GM21723 (cell line): ENCODE results near the gene FREM2.

ENCODE experiments used
- ATAC-seq: cut with Tn5 transposase; IDR thresholded peaks from one replicate; pipeline ENCODE4 v1.9.1; 2021; ENCODE audit warnings: mild to moderate bottlenecking, moderate library complexity; ENCODE audit not compliant: unreplicated experiment

Gene FREM2

DNA sequence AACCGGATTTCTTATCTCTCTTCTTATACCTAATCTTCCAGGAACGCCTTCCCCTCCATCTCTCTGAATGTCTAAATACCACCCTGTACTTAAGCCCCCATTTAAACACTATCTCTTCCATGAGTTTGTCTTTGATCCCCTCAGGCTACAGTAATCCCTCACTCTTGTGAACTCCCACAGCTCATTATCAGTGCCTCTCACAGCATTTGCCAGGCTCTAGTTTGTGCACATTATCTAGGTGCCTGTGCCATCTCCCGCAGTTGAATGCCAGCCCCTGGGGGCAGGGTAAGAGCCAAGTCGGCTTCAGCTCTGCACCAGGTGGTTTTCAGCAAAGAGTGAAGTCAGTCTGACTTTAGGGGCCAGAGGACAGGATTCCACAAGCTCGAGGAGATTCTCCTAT, 71.4 kb downstream of the FREM2 start:
- ATAC-seq = no peak

DNA sequence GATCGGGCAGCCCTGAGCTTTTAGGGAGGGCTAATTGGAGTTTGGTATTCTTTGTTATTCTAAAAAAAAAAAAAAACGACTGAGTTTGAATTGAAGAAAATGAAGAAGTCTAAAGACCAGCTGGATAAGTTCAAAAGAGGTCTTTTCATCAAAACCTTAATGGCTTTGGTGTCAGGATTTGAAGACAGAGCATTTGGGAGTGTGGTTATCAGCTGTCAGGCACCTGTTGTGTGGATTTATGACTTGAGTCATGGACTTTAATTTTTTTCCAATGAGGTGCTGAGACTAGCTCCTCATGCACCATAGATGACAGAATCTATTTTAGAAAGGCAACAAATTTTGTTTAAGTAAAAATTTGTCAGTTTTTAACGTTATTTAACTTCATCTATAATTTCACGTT, 72.5 kb downstream of the FREM2 start:
- ATAC-seq = no peak

DNA sequence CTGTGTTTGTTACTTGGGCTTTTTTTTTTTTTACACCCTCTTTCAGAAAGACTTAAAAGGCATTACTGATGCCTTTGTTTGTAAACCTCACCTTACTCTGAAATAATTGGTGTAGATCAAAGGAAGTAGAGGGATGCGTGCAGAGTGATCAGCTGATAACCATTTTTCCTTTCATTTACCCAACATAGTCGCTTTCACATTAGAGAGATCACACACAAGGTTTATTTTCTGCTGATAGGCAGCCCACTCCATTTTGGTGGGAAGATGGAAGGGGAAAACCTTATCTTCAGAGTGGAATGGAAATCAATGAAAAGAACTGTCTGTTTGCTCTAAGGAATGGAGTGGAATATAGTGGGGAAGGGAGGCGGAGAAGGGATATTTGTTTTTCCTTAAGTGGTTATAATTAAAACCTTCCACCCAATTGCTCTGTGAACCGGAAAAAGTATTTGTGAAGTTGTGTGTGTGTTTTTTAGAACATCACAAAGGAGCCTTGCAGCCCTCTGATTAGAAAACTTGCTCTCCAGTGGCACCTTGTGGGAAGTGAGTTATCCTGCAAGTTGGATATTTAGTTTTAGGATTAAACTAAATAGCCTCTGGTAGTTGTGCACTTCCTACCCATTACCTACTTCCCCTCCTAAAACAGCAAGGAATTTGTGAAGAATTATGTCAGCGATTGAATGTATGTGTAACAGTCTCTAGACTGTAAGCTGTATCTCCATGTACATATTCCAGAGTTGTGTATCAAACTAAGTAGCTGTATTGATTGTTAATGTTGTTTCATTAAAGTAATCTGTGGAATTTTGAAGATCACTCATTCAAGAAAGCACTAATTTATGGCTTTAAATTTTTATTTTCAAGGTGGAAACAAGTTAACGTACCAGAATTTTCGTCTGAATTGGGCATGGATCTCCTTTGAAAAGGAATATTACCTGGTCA, 76.8 kb downstream of the FREM2 start:
- ATAC-seq = peak; percentile 49

DNA sequence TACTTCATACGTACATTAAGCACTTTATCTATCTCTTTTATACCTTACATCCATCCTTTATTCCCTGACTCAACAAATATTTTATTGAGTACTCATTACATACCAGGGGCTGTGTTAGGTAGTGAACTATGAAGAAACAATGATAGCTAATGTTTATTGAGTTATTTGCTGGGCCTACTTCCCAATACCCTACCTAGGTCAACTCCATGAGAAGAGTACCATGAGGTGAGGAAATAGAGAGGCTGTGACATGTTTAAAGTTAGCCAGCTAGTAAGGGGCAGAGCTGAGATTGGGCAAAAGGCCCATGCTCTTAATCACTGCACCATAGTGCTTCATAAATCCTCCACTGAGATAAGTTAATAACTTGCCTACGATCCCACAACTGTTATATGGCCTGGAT, 79.9 kb downstream of the FREM2 start:
- no peak for ATAC-seq

DNA sequence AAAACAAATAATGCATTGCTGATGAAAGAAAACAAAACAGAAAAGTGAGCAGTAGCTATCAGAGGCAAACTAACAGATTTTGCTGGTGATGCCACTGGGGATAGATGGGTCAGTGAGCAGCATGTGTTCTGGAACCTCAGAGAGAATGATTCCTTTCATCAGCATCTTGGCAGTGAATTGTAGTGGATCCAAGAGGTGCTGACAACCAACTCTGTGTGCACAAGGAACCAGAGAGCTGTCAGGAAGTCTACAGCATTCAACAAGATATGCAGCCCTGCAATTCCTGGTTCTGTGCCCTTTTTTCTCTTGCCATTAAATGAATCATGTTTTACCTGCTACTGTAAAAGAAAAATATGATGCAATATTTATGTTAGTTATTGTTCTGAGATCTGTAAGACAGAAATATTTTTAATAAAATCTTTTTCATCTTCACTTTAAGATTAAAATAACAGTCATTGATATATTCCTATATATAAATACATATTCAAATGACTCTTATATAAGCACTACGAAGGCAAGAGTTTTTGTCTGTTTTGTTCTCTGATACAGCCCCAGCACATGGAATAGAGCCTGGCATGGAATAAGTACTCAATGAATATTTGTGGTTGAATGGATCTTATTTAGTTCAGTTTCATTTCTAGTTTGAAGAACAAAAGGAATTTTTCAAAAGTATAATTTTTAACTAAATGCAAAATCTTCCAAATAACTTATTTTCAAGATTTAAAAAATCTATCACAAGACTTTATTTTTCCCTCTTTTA, 80.8 kb downstream of the FREM2 start:
- ATAC-seq = no peak

DNA sequence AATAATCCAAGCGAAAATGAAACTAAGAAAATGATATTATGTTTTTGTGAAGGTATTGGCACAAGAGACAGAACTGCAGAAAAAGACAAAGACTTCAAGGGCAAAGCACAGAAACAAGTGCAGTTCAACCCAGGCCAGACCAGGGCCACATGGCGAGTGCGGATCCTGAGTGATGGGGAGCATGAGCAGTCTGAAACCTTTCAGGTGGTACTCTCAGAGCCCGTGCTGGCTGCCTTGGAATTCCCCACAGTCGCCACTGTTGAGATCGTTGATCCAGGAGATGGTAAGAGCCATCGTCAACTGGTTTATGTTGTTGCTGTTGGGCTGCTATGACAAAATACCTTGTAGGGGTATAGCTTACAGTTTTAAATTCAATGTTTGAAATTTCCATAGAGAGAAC, 82.6 kb downstream of the FREM2 start:
- ATAC-seq = no peak

DNA sequence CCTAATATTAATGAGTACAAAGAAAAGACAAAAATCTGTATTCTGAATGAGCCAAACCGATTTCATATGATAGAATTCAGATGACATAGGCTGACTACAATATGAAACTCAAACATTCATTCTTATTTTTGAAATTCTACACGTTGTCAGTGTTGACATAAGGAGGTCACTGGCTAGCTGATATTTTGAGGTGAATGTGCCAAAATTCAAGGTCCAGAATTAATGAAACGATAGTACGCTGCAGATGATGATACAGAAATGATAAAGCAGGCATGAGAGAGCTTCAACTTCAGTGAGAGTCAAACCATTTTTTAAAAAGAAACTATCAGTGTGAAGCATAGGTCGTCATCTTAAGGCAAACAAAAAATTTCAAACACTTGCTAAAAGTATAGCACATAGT, 88.2 kb downstream of the FREM2 start:
- ATAC-seq = no peak

DNA sequence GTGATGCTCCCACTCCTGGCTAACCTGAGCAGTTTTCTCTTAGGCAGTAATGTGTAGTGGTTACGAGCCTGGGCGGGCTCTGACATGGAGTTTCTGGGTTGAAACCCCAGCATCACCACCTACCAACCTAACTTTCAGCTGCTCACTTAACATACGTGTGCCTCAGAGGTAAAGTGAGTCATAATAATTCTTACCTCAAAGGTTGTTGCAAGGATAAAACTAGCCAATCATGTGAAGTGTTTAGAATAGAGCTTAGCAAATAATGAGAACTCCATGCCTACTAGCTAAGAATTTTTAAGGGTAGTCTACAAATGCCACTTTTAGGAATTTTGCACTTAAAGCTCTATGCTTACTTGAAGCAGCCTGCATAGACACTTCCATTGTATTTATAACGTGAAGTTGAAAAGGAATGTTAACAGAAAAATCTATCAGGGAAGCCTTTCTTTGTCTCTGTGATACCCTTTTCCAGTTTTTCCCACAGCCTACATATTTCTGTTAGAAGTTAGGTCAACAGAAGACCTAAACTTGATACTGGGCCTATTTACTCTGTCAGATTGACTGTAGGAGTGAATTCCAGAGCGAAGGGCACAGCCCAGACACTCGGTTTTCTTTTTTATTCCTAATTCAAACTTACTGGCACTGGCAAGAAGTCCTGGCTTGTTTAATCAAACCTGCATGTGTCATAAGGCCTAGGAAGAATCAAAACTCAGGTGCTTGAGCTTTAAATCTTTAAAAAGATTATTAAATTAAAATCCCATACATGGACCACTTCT, 90.7 kb downstream of the FREM2 start:
- ATAC-seq = no peak

DNA sequence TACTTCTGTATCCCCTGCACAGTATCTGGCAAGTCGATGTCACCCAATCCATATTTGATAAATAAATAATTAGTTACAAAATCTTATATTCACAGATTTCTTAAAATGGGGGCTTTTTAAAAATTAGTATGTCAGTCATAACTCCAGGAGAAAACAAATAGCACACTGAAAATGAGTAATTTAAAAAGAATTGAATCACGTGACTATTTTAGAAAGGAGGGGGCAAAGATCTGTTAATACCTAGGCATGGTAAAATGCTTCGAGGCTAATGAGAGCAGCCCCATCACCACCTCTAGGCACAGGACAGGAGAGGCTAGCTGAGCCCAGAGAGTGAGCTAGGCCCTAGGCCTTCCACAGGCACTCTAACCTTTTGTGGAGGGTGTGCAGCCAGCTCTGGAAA, 94.7 kb downstream of the FREM2 start:
- ATAC-seq = no peak

DNA sequence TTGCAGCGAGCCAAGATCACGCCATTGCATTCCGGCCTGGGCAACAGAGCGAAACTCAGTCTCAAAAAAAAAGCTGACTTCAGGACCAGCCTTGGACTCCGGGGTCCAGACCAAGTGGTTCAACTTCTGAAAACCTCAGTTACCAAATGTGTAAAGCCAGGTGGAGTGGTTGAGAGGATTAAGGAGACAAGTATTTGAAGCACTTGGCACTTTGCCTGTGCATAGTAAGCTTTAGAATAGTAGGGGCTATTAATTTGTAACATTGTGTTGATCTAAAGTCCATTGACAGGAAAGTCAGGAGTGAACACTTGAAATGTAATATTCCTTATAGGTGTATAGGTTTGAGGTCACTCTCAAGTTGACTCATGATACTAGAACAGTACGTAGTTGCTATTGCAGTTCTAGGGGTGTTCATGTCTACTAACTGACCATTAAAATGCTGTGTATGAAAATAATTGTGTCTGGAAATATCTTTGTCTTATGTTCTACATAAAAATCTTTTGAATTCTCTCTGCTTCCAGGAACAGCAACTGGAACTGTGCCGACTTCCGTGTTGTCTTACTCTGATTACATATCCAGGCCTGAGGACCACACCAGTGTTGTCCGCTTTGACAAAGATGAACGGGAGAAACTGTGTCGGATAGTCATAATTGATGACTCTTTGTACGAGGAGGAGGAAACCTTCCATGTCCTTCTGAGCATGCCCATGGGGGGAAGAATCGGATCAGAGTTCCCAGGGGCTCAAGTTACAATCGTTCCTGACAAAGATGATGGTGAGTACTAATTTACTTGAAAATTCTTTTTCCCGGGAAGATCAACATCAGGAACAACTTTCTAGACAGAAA, 97.4 kb downstream of the FREM2 start:
- no peak for ATAC-seq

DNA sequence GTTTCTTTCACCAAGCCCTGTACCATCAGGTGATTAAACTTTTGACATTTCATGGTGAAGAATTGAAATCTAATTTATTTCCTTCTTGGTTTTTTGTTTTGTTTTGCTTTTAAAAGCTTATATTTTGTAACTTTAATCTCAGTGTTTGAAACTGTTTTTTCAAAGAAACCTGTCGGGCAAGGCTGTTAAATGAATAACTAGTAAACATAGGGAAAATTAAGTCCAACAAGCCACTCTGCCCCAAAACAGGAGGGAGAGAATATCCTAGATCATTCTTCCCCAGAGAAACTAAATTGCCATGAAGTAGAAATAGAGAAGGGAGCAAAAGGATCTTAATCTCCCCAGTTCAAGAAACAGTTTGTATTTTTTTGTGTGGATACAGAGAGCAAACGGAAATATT, 98.2 kb downstream of the FREM2 start:
- ATAC-seq = no peak

DNA sequence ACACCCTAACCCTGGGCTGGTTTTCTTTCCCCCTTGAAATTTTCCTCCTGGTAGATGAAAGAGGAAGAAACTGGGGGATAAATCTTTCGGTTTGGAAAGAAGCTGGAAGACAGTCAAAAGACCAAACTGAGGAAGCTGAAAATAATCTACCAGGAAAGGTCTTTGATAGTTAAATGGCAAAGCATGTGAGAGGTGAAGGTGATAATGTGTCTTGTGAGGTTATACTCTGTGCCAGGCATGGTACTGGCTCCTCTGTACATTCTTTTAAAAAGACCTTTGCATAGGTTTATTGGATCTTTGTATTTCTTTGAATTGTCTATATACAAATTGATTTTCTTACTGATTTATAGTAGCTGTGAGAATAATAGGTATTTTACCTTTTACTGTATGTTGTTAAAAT, 98.6 kb downstream of the FREM2 start:
- no peak for ATAC-seq

DNA sequence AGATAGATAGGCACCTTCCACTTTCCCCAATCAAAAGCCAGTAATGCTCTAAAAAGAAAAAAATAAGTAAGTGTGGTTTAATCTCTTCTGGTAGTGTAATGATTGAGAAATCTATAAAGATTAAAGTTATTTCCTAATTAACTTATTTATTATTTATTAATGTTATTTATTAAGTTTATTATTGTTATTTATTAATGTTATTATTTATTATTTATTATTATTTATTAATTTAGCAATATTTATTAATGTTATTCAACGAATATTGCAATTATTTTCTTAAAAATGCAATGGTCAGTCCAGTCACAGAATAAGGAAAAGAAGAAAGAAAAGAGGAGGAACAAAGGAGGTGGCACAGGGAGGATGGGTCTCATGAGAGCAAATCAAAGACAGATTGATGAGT, 100.7 kb downstream of the FREM2 start:
- no peak for ATAC-seq

DNA sequence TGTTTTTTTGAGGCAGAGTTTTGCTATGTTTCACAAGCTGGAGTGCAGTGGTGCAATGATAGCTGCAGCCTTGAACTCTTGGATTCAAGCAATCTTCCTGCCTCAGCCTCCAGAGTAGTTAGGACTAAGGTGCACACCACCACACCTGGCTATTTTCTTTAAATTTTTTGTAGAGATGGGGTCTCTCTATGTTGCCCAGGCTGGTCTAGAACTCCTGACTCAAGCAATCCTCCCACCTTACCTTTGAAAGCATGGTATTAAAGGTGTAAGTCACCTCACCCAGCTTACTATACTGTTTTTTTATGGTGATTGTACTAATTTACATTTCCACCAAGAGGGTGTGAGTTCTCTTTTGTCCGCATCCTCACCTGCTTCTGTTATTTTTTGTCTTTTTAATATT, 110.0 kb downstream of the FREM2 start:
- ATAC-seq = no peak

DNA sequence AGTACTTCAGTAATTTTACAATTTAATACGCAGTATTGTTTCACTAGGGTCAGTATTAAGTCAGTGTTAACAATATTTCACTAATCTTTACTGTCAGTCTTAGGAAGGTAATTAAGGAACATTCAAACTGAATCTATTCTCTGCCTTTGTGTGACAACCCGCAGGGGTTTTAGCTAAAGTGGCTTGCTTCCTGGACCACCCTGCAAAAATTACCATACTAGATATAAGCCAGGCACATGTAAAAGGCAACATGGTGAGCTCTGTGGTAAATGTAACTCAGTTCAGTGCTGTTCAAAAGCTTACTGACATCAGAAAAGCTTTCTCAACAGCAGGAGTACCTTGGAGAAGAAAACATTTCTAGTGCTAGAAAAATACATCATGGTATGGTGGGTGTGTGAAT, 116.7 kb downstream of the FREM2 start:
- no peak for ATAC-seq

DNA sequence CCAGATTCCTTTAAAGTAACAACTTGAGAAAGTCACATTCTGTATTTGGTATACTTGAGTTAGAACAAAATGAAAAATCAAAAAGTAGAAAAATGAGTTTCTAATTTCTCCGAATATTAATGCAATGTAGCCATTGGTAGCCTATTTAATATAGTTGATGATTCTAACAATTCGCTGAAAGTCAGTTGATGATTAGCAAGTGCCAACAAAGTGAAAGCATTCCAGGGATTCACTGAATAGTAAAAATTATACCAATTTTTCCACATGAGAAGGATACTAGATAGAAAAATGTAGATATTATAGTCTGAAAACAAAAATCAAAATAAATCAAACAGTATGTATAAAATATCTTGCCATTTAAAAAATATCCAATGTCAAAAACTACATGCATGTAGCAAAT, 117.2 kb downstream of the FREM2 start:
- ATAC-seq = no peak

DNA sequence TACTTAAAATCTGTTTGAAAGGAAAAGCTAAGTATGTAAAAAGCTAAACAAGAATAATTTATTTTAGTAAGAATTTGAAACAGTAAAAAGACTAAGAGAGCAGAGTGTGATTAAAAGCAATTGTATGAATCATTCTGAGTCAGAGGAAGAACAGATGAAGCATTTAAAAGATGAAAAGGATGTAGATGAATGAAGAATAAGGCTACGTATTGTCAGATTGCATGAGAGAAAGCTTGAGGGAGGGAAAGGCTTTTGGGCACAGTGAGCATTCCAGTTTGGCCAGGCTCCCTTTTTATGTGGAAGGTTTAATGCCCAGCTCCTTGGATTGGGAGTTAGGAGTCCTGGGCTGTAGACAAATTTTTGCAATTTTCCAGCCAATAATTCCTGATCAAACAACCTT, 117.7 kb downstream of the FREM2 start:
- no peak for ATAC-seq

DNA sequence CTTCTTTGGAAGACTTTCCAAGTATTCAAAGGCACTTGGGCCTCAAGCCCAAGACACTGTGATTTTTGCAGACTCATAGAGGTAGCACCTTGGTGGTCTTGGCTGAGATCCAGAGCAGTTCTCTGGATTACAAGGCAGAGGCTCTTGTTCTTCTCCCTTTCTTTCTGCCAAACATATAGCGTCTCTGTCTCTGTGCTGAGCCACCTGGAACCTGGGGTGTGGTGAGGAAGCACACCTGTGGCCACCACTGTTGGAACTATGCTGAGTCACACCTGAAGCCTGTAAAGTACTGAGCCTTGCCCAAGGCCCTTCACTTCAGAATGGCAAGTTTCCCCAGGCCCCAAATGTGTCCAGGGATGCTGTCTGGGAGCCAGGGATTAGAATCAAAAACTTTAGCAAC, 127.5 kb downstream of the FREM2 start:
- ATAC-seq = no peak

DNA sequence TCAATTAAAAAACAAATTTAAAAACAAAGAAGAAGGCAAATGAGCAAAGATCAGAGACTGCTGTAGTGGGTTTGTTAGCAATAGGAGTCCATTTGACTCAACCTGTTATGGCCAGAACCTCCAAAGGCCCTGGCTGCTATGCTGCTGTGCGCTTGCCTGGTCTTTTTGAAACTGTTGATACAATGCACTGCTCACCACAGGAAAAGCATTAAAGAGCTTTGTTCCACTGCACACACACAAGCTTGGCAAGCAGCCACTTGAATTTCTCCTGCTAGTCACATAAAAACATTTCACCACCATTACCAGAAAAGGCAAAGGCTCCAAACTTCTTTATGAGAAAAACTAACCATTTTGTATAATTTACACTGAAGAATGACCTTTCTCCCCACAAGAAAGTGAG, 132.2 kb downstream of the FREM2 start:
- no peak for ATAC-seq

DNA sequence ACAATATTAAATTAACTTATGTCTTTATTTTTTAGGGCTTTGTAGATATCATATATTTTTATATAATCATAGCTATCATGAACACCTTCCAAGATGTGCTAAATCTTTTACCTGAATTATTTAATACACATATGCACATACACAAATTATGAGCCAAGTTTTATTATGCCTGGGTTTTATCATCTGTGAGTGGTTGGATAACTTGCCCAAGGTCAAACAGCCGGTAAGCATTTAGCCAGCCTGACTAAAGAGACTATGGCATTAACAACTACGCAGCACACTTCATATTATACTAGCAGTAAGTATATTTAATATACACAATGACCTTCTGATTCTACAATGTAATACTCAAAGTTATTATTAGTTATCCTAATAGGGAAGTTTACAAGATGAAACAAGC, 132.7 kb downstream of the FREM2 start:
- ATAC-seq = no peak
